Endothelial cell of umbilical vein (primary cell): ENCODE data around the gene CD44. TPM values are rescaled to one million over a fixed set of nuclear protein-coding genes. Genes with fewer than 3 reads are reported as not detected.

Source experiments
- BruUV-seq: library from RNA; stranded (reverse); fragments of 400-500 nt; replicated peaks from 2 replicates; lab custom pipeline; 2021; lab: Mats Ljungman, UMichigan
- CTCF ChIA-PET: fragments of 300-600, 350-600 bp; sonication (Branson Sonifier 250); formaldehyde crosslinking; loops from one replicate; lab custom pipeline; 2021; ENCODE audit warnings: antibody characterized with exemption, inconsistent platforms; lab: Charles Lee
- POLR2A ChIA-PET: fragments of 300-600, 350-600 bp; sonication (Branson Sonifier 250); formaldehyde crosslinking; loops from one replicate; lab custom pipeline; 2021; ENCODE audit warnings: antibody characterized with exemption, inconsistent platforms; lab: Charles Lee
- DNase-seq: peaks from one replicate; pipeline ENCODE4 v3.0.0-alpha.2; 2011; ENCODE audit warnings: low read depth, low spot score
- FAIRE-seq: peaks from 2 replicates; lab custom pipeline; 2011; peaks lifted over from hg19 to GRCh38; lab: Jason Lieb, UNC
- H2AFZ ChIP-seq: 2 replicates; pipeline ENCODE4 v1.6.0; 2012; ENCODE audit warnings: low read depth, low read length, control low read depth, inconsistent platforms
- H3K27ac ChIP-seq: 2 replicates; pipeline ENCODE4 v1.5.1; 2011; ENCODE audit warnings: low read depth, mild to moderate bottlenecking, control low read depth, low read length, moderate library complexity; ENCODE audit not compliant: insufficient read depth
- H3K27me3 ChIP-seq, 2 experiments: 2 replicates each; pipeline versions ENCODE4 v1.6.0 to v1.6.1; 2011; ENCODE audit warnings: low read length in 2 of 2, mixed read lengths in 1 of 2; ENCODE audit not compliant: control insufficient read depth in 2 of 2, insufficient read depth in 2 of 2
- H3K36me3 ChIP-seq, 2 experiments: 2 replicates in 1 of 2; 3 replicates in 1 of 2; pipeline ENCODE4 v1.5.1; 2011; ENCODE audit warnings: low read length in 2 of 2, mild to moderate bottlenecking in 1 of 2, moderate library complexity in 1 of 2; ENCODE audit not compliant: control insufficient read depth in 2 of 2, insufficient read depth in 2 of 2; ENCODE audit errors: extremely low read depth in 1 of 2
- H3K4me1 ChIP-seq: 3 replicates; pipeline ENCODE4 v1.5.1; 2011; ENCODE audit warnings: mild to moderate bottlenecking, low read length; ENCODE audit not compliant: control insufficient read depth, insufficient read depth; ENCODE audit errors: extremely low read depth
- H3K4me2 ChIP-seq: 2 replicates; pipeline ENCODE4 v1.6.1; 2011; ENCODE audit warnings: low read length, control low read depth, mixed read lengths; ENCODE audit not compliant: insufficient read depth
- H3K4me3 ChIP-seq, 3 experiments: fragments of 200-600 bp in 1 of 3; sonication (generic), shearing (Covaris generic) in 1 of 3; replicated peaks in 1 of 3; 2 replicates each; pipeline ENCODE4 v1.5.1; 2011 to 2016; ENCODE audit warnings: control low read depth in 3 of 3, low read length in 3 of 3, mild to moderate bottlenecking in 2 of 3, inconsistent platforms in 1 of 3, low read depth in 1 of 3, moderate library complexity in 1 of 3; ENCODE audit not compliant: insufficient read depth in 1 of 3
- H3K79me2 ChIP-seq: 2 replicates; pipeline ENCODE4 v1.6.0; 2012; ENCODE audit warnings: low read length, inconsistent platforms; ENCODE audit not compliant: control insufficient read depth, insufficient read depth
- H3K9ac ChIP-seq: replicated peaks from 2 replicates; pipeline ENCODE3; 2011; ENCODE audit warnings: low read length, control low read depth; ENCODE audit not compliant: insufficient read depth; ENCODE audit errors: extremely low read depth
- H3K9me1 ChIP-seq: replicated peaks from 3 replicates; pipeline ENCODE4 v1.6.0; 2011; ENCODE audit warnings: mild to moderate bottlenecking, low read length; ENCODE audit not compliant: control insufficient read depth, insufficient read depth; ENCODE audit errors: extremely low read depth
- H3K9me3 ChIP-seq: replicated peaks from 2 replicates; pipeline ENCODE4 v1.5.1; 2012; ENCODE audit warnings: low read length, inconsistent platforms; ENCODE audit not compliant: control insufficient read depth, insufficient read depth
- H4K20me1 ChIP-seq: replicated peaks from 2 replicates; pipeline ENCODE3; 2011; ENCODE audit warnings: mild to moderate bottlenecking, low read length; ENCODE audit not compliant: control insufficient read depth, insufficient read depth; ENCODE audit errors: extremely low read depth
- FOS ChIP-seq: IDR thresholded peaks from 2 replicates; pipeline ENCODE4 v1.6.1; 2011; ENCODE audit warnings: mild to moderate bottlenecking, low read length, moderate library complexity, borderline replicate concordance; ENCODE audit not compliant: insufficient read depth
- GATA2 ChIP-seq: IDR thresholded peaks from 2 replicates; pipeline ENCODE4 v1.7.0; 2011; ENCODE audit warnings: low read depth, mild to moderate bottlenecking, moderate library complexity, mixed read lengths, low read length; ENCODE audit not compliant: insufficient read length, insufficient read depth
- MYC ChIP-seq: IDR thresholded peaks from one replicate; pipeline ENCODE4 v1.6.1; 2011; ENCODE audit warnings: mild to moderate bottlenecking, low read depth, low read length
- dilution Hi-C: fragments of 300-500 bp; cut with MboI; formaldehyde crosslinking; loops from one replicate; pipeline ENCODE4 v1.15.0; 2019; ENCODE audit warnings: low sequenced_read_pairs; ENCODE audit not compliant: extremely low pct_ligation_motif_present
- intact Hi-C: fragments of 100-400 bp; cut with micrococcal nuclease; formaldehyde crosslinking; loops from one replicate; pipeline ENCODE4 v1.10.0; 2022
- polyA plus RNA-seq, 4 experiments: library from polyadenylated mRNA; depleted of rRNA in 3 of 4; stranded (reverse) in 3 of 4; unstranded in 1 of 4; fragments of >200 nt; gene quantifications; 2 replicates each; pipeline versions ENCODE4 v1.2.1 to v1.2.3, GENCODE V29; 2011 to 2012; ENCODE audit warnings: missing spikeins in 1 of 4
- total RNA-seq: library from RNA; stranded (reverse); gene quantifications from 2 replicates; pipeline ENCODE4 v1.2.3, GENCODE V29; 2021

The CD44 gene
- total and polyA plus RNA-seq, 2 donors (not counting 3 experiments of a cell fraction or from before 2014, with no cell fraction given): 25.5 to 26.3 TPM

- no peak overlapping the region for H3K4me3 ChIP-seq
- H3K79me2 ChIP-seq: peaks cover 84% of the 10 kb centered on the region
- dilution Hi-C loops: no loop called here
- FAIRE-seq: peak; percentile 82
- H2AFZ ChIP-seq: no peak overlapping the region
- no peaks in the 10 kb centered on the region for H3K9me3 ChIP-seq
- TSS peak; percentile 82 for BruUV-seq
- TF ChIP-seq FOS (peak; percentile 33), MYC (no peak), GATA2 (peak; percentile 68)
- no peaks in the 10 kb centered on the region for H3K9me1 ChIP-seq
- H3K4me2 ChIP-seq: peak overlapping the region; percentile 58
- CTCF ChIA-PET: interaction anchor here (2.5 to 3.2 kb wide), 2 partner anchors 26 to 27 kb away, joined by 5 to 20 read pairs; partner anchors contain the start of gene CD44
- peak overlapping the region; percentile 84 for H3K27ac ChIP-seq
- peak overlapping the region; percentile 18 for H3K9ac ChIP-seq
- peaks cover 39% of the 10 kb centered on the region for H3K4me1 ChIP-seq
- no peaks in the 10 kb centered on the region for H4K20me1 ChIP-seq
- H3K27me3 ChIP-seq: no peaks in the 10 kb centered on the region
- no peaks in the 10 kb centered on the region for H3K36me3 ChIP-seq
- POLR2A ChIA-PET: interaction anchor here (0.5 kb wide), 1 partner anchor 27 kb away, joined by 3 read pairs; no protein-coding TSS in a partner anchor
- DNase-seq: peak; percentile 48
- intact Hi-C loops: loop anchor here (2.0 to 5.0 kb wide), 3 partner anchors 27 to 133 kb away; partner anchors contain the start of gene CD44
Observed at GRCh38 chr11:35165423-35166368, 26.7 kb downstream of the CD44 start.
